HG03442 (cell line): Measurements from ENCODE around the gene GSE1.
A peak's percentile ranks its signal among the peaks of the same experiment; 100 is the strongest.

Experiments used
- ATAC-seq: cut with Tn5 transposase; IDR thresholded peaks from one replicate; pipeline ENCODE4 v1.9.1; 2021; ENCODE audit warnings: mild to moderate bottlenecking, moderate library complexity; ENCODE audit not compliant: unreplicated experiment

The GSE1 gene

DNA sequence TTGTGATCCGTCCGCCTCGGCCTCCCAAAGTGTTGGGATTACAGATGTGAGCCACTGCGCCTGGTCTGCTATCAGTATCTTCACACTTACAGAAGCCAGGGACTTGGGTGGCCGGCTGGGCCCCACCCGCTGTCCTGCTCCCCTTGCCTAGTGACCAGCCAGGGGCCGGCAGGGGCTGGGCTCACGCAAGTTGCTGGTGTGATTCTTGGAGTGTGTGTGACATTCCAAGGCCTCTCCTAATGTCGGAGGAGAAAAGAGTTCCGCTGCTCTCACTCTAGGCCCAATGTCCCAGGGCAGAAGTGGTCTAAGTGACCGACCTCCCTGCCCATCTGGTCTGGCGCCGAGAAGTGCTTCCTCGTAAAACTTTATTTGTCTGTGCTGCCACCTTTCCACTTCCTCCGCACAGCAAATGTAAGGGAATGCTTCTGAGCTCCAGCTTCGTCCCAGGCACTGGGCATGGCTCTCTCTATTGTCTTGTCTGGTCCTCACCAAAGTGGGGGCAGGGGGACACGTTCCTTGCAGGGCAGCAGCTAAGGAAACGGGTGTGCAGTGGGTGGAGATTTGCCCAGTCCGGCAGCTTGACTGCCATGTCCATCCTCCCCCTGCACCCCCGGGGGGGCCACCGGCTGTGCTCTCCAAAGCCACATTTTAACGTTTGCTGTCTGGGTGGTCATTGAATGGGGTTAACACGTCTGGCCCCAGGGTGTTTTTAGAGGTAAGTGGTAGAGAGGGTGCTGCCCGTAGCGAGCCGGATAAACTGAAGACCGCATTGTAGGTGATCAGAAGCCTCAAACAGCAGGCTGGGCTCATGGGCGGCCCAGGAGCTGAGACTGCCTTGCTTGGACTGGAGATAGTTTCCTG is 7.8 kb upstream of the GSE1 start:
- no peak for ATAC-seq

DNA sequence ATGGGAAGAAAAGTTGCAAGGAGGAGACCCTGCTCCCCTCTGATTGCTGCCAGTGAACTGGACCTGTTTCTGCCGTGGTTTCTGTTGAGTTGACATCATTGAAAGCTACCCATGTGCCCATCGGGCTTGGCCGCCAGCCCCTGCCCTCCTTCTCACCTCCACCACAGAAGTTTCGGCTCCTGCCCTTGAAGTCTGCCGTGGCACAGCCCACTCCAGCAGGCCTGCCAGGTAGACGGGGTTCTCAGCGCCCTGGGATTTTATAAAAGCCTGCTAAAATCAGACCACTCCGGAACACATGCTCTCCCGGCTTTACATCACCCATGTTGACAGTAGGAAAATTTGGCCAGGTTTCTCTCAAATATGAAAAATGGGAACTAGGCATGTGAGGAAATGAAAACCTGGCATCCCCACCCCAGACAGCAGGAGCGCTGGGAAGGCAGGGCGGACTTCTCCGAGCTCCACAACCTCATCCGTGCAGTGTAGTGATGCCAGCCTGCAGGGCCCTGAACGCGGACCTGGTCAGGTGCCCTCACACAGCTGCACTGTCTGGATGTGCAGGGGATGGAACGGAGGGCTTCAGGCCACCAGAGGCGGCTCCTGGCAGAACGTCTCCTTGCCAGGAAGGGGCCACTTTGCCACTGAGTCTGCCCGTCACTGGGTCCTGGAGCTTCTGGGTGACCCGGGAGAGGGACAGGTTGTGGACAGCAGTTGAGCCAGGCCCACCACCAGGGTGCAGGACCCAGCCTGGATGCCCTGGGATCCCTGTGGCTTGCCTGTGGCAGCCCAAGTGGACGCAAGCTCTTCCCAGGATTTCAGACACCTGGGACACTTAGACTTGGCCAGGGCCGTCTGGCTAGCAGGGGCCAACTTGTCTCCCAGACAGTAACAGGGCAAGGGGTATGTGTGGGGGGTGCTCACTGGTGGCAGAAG is 6.9 kb upstream of the GSE1 start:
- no peak for ATAC-seq

DNA sequence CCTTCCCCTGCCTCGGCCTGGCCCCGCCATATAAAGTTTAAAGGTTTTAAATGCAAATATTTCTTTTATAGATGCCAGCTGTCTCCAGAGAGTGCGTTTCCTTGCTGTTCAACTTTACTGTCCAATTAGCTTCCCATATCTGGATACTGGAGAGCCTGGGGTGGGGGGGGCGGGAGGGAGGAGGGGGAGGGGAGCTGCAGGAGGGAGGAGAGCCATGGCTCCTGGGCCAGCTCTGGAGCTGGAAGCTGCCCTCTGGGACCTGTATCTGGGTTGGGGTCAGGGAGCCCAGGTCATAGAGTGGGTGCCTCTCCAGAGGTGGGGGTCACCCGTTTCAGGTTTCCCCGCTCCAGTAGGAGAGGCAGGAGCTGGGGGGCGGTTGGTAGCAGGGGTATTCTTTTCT is 6.2 kb upstream of the GSE1 start:
- ATAC-seq = no peak

DNA sequence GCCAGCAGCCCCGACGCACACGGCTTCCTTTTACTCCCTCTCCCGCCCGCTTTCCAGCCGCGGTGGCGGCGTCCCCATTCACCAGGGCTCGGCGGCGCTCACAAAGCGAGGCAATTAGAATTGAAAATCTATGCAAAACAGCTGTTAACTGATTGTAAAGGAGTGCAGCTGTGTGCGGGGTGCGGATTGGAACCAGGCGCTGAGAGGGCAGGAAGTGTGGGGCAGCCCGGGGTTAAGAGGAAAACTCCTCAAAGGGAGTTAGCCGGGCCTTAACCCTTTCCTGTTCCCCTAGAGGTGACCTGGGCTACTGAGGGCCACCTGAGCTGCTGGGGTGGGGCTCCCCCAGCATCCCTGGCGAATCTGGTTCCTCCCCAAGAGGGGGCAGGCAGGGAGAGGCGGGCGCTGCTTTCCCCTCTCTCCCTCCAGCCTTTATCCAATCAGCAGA is 5.8 kb upstream of the GSE1 start:
- ATAC-seq = no peak

DNA sequence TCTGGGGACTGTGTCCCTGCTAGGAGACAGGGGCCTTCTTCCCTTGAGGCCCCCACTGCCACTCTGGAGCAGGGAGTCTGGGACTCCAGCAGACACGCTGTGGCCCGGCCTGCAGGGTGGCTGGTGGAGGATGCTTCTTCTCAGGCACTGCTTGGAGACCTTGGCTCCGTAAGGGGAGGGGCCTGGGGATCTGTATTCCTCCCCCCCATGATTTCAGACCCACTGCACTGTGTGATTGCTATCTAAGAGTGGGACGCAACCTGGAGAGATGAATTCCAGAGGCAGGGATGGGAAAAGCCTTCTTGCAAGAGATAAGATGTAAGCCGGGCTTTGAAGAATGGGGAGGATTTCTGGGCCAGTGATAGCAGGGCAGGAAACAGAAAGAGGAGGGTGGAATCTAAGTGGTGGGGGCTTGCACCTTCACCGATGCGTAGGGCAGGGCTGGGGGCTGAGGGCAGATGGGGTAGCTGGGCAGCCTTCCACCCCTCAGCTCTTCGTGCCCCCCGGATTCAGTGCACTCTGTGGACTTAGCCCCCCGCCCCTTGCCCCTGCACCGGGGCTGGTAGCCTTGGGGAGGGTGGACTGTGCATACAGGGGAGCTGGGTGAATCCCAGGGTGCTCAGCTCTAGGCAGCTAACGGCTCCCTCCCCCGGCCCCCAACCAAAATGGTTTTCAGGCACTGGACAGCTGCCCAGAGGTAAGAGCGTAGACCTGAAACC is 5.2 kb upstream of the GSE1 start:
- no peak for ATAC-seq

DNA sequence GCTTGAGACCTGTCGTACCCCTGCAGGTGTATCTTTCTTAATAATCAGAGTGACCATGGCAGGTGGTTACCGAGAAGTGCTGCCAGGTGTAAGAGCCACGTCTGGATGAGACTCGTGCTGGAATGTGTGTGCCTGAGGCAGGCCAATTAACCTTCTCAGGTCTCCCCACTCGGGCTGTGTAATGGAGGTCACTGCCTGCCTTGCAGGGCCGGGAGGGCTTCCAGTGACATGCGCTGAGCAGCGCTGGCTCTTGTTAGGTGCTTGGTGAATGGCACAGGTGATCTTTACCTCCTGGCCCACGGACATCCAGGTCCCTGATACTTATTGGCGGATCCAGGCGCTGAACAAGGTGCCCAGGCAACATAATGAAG is 4.6 kb upstream of the GSE1 start:
- ATAC-seq = no peak

DNA sequence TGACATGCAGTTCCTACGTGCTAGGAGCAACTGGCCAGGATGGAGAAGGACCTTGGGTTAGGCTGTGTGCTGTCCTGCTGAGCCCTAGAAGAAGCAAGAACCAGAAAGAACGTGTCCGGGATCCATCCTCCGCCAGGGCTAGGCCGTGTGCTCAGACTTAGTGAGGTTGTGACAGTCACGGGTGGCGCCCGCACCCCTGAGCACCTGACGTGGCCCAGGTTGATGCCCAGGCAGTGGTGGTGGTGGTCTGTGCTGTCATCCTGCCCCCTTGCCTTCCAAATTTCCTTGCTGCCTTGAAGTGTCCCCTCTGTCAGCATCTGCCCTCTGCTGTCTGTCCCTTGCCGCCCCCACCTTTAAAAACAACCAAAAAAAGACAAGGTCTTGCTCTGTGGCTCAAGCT is 4.2 kb upstream of the GSE1 start:
- no peak for ATAC-seq

DNA sequence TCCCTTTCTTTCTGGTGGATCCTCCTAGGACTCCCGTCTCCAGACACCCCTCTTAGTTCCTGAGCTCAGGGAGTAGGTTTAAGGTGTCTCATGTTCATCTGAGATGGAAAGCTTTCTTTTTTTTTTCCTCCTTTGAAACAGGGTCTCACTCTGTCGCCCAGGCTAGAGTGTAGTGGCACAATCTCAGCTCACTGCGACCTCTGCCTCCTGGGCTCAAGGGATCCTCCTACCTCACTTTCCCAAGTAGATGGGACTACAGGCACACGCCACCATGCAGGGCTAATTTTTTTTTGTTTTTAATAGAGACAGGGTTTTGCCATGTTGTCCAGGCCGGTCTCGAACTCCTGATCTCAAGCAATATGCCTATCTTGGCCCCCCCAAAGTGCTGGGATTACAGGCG is 3.6 kb upstream of the GSE1 start:
- no peak for ATAC-seq

DNA sequence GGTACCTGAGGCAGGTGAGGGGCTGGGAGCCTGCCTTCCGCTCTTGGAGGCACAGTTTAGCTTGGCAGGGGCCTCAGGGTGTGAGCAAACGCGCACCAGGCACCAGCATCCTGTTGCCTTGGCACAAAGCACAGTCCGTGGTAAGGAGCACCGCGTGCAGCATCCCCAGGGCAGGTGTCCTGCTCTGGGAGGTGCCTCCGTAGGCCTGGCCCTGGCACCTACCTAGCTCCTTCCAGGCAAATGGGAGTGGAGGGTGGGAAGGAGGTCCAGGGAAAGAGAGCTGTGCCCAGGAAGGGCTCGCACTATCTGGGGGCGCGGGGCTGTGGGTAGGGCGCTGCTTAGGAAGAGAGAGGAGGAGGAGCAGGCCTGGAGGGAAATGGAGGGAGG is 3.1 kb upstream of the GSE1 start:
- no peak for ATAC-seq

DNA sequence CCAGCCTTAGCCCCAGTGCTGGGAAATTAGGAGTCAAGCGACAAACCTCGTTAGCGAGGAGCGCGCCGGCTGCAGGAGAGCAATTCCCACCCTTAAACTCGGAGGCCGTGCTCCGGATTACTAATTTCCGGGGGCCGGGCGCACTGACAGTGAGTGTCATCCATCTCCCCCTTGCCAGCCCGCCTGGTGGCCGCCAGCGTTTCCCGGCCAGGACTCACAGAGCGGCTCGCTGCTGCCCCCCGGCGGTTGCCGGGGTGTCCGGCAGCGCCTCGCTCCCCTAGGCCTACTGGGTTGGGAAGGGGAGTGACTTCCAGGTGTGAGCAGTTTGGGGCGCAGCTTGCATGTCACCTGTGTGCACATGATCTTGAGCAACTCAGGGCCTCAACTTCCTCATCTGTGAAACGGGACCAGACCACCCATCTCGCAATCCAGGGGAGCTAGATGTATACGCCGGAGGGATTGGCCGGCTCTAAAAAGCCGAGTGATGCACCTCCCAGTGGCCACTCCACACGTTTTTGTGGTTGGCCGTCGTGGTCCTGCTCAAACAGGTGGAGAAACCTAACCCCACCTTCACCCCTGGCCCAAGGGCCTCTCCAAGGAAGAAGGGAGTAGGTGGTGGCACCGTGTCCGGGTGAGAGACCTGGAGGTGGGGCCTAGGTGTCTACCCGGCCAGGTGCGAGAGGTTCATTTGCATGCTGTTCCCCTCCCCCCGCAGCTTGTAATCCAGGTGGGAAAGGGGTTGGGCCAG is 2.5 kb upstream of the GSE1 start:
- ATAC-seq = no peak

DNA sequence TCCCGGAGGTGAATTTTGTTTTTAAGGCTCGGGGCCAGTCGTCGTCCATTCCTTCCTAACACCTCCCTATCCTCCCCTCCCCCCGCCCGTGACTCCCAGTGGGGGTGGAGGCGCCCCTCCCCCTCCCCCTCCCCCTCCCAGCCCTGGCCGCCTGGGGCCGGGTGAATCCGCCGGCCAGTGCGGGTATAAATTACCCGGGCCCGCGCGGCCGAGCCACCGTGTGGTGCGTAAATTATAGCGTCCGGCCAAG is 2.0 kb upstream of the GSE1 start:
- no peak for ATAC-seq

DNA sequence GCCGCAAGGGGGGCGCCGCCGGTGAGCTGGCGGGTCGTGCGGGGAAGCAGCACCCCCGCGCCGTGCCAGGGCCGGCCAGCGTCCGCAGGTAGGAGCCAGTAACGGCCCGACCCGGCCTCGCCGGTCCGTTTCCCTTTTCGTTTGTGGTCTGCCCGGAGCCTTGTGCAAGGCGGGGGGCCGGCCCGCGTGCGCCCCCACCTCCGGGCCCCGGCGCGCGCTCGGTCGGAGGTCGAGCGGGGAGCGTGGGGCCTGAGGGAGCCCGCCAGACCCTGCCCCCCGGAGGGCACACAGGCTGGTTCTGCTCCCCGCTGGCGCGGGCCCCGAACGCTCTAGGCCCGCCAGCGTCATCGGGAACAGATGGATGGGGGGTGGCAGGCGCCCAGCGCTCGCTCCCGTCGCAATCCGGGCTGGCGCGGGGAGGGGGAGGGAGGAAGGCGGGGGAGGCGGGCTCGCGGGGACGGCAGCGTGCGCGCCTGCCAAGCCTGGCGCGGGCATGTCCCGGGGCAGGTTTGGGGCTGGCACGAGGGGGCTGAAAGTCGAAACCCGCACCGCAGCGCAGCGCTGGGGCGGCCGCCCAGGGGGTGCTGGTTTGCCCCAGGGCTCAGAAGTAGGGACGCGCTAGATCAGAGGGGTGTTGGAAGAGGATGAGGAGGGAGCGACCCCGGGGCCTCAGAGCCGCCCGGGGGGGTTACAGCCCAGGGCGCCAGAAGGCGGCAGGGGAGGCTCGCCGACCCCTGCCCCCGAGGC is 1.5 kb upstream of the GSE1 start:
- no peak for ATAC-seq

DNA sequence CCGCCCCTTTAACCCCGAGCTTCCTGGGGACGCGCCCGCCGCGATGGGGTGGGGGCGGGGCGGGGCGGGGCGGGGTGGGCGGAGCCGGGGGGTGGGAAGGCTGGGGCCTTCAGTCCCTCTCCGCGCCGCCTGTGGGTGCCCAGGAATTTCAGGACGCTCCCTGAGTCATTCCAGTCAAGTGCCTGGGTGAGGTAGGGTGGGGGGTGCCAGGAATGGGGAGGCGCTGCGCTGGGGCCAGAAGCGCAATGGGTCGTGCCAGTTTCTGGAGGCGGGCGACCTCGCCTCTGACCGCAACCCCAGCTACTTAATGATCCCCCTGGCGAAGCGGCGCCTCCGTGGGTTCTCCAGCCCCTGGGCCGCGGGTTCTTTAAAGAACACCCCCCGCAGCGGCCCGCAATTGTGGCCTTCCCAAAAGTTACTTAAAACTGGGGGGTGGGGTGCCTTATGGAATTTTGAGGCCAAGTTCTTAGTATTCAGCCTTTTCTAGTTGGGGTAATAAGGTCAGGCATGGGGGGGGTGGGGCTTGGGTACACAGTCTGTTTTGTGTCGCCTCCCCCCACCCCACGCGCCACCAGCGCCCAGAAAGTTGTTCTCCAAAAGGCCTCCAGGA is 826 bp upstream of the GSE1 start:
- ATAC-seq = no peak

DNA sequence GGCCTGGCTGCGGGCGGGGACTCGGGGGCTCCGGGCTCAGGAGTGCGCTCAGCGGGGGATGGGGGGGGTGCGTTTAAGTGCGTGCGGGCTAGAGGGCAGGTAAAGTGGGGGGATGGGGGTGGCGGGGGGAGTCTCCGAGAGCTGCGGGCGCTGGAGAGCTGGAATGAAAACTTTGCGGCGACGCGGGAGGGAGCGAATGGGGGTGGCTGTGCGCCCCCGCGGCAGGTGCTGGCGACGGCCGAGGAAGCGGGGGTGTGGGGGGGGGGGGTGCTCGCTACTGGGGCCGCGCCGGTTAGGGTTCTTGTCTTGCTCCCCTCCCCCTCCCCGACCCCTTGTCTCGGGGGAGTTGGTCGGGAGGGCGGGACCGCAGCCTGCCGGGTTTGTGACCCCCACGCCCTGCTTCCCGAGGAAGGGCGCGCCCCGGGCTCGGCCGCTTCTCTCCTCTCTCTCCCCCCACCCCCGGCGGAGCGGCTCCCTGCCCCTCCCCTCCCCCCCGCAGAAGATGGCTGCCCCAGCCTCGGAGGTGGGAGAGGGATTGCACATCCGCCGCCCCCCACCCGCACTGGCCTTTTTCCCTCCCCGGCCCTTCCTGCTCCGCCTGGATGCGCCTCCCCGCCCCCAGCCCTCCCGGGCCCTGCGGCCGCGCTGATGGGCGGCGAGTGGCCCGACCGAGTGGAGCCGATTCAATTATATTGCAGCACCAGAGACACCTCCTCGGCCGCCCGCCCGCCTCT is 649 bp downstream of the GSE1 start:
- ATAC-seq = no peak

DNA sequence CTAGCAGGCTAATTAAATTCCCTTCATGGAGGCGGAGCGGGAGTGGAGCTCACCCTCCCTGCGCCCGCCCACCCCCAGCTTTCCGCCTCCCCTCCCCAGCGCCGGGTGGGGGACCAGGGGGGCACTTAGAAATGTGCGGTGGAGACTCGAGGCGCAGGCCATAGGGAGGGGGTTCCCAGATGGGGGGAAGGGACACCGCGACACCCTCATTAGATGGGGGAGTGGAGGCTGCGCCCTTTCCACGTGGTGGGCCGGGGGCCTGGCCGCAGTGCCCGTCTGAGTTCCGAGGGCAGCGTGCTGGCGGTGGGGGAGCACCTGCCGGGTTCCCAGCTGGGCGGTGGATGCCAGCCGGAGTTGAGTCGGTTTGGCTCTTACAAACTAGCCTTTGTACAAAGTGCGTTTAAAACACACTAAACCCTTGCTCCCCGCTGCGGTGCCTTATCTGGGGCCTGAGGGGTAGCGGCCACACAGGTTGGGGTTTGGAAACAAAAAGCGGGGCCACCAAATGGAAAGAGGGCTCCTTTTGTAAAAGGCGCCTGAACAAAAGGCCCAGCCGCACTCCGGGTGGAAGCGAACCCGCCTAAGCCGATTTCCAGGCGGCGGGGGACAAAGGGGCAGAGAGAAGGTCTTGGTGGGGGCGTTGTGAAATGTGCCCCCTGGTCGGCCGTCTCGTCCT is 1.4 kb downstream of the GSE1 start:
- ATAC-seq = no peak

DNA sequence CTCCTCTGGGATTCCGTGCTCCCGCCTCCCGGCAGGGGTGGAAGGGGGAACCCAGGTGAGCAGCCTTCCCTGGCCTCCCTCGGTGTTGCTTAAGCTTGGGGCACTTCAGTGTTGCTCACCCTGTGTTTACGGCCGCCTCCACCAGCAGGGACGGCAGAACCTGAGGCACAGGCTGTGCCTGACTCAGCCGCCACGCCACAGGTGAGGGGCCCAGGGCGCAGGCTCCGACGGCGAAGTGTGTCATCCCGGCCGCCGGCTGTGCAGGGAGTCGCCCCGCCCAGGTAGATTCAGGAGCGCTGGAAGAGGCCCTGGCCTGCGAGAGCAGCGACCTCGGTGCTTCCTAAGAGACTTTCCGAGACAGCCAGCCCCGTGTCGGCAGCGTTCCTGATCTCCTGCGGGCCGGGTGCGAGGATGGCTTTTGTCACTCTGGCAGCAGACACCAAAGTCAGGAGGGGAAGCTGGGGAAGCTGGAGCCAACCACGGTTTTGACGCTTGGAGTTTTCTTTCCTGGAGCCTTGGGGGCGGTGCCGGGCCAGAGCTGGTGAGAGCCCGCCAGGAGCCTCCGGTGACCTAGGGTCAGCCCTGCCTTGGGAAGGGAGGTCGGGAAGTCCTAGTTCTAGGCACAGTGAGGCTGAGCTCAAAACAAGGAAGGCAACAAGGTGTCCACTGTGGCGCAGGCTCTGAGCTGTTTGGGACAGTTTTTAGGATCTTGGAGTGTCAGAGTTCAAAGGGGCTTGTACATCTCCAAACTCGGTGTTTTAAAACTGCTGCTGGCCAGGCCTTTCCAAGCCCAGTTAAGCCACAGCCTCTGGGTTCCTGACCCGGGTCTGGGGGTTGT is 2.1 kb downstream of the GSE1 start:
- no peak for ATAC-seq

DNA sequence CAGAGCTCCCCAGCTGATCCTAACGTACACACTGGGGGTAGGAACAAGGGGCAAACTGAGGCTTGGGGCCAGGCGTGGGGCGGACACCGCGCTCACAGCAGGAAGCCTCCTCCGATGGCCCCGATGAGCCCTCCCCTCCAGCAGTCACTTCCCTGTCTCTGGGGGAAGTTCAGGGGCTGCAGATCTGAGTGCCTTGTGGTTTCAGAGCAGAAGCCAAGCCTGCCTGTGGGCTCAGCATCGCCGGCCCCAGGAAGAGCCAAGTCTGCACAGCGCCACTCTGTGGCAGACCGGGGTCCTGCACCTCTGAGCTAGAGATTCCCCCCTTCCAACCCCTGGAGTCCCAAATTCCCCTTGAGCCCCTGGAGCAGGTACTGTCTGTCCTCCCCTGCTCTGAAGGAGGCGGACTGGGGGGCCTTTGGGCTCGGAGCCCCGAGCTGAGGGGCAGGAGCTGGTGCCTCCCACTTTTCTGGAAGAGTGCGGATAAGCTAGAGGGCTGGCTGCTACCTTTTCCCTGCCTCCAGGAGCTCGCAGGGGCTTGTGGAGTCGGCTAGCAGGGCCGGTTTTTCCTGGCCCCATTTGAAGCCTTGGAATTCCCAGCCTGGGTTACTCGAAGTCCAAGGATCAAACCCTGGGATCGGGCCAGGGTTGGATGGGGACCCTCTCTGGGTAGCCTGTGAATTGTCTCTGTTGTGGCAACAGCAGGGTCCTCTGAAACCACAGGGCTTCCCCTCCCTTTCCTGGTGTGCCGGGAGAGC is 2.9 kb downstream of the GSE1 start:
- ATAC-seq = peak; percentile 29
